ENCODE measurements around the gene ZXDA.
"Not testable (repeated sequence)": the region's sequence is repeated elsewhere in the genome, so short reads cannot be mapped to it uniquely, and the experiment has no call there.

Gene ZXDA

GRCh38 chrX:57910287-57910912 is at the start of gene ZXDA:
Gene ZXDA (minus strand): TSS chrX:57910458. CDS start chrX:57910420, 38 bp downstream.
- DNase-seq: peak; percentile 7

GRCh38 chrX:57952320-57952678 is 42.0 kb upstream of the ZXDA start:
- no peak for DNase-seq

DNA sequence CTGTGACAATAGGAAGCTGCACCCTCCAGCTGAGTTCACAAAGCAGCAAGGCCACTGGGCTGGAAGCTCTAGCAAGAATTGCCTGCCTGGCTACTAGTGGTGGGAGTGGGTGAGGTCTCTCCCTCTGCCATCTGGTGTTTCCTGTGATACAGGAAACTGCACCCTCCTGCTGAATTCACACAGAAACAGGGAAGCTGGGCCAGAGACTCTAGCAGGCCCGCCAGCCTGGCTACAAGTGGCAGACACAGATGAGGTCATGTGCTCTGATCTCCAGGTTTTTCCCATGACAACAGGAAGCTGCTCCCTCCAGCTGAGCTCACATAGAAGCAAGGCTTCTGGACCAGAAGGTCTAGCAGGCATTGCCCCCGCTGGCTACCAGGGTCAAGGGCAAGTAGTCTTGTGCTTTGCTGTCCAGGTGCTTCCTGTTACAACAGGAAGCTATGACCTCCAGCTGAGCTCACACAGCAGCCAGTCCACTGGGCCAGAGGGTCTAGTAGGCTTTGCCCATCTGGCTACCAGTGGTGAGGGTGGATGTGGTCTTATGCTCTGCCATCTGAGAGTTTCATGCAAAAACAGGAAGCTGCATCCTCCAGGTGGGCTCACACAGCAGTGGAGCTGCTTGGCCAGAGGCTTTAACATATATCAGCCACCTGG is 41.5 kb upstream of the ZXDA start:
- no peak for DNase-seq

- no peak for DNase-seq
Observed at GRCh38 chrX:57933321-57933720, 23.1 kb upstream of the ZXDA start.

GRCh38 chrX:57932266-57932665 is 22.0 kb upstream of the ZXDA start:
- DNase-seq: no peak

GRCh38 chrX:57930051-57930450 is 19.8 kb upstream of the ZXDA start:
- no peak for DNase-seq

DNA sequence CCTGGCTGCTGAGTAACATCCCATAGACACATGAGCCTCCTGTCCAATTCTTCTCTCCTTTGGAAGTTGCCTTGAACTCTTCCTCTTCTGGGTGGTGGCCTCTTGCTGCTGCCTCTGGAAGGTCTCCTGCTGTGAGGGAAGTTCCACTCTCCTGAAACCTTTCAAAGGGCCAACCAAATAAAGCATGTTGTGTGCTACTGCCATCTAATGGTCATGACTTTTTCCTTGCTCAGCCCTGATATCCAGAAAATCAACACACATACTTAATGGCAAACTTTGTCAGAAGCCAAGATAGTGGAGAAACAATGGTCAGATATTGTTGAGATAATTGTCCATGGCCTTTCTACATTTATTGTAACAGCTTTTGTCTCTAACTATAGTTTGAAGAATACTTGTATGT is 19.1 kb upstream of the ZXDA start:
- no peak for DNase-seq

DNA sequence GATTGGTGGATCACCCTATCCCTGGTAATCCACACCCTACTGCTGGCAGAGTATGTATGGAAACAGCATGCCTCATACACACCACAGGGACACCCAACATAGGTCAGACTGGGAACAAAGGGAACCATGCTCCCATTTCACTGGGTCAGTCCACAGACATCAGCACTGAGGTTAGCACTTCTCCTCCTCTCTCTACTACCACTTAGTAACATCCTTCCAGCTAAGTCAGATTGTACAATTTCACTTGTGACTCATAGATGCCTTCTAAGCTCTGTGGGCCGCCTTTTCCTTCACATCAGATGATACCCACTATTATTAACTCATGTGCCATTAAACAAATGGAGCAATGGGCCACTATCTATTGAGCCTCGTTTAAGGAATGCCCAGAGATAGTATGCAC is 15.5 kb upstream of the ZXDA start:
- DNase-seq: no peak

DNA sequence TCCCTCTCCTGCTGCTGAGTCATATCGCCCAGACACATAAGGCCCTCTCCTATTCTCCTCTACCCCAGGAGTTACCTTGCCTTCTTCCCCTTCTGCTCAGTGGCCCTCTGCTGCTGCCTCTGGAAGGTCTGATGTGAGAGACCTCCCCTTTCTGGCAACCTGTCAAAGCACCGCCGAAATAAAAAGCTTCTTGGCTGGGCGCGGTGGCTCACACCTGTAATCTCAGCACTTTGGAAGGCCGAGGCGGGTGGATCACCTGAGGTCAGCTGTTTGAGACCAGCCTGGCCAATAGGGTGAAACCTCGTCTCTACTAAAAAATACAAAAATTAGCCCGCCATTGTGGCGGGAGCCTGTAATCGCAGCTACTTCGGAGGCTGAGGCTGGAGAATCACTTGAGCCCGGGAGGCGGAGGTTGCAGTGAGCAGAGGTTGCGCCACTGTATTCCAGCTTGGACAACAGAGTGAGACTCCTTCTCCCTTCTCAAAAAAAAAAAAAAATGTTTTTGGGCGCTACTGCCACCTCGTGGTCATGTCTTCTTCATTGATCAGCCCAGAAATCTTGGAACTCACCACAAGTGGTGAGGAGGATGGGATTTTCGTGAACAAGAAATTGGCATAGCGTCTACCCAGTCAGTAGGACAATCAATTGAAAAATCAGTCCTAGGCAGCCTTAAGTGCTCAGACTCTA is 8.6 kb upstream of the ZXDA start:
- peak; percentile 7 for DNase-seq

GRCh38 chrX:57915680-57916079 is 5.4 kb upstream of the ZXDA start:
- no peak for DNase-seq

GRCh38 chrX:57909595-57910286 is 517 bp downstream of the ZXDA start:
- DNase-seq: peak; percentile 22

GRCh38 chrX:57908972-57909594 is 1.2 kb downstream of the ZXDA start:
- DNase-seq: not testable (repeated sequence)

DNA sequence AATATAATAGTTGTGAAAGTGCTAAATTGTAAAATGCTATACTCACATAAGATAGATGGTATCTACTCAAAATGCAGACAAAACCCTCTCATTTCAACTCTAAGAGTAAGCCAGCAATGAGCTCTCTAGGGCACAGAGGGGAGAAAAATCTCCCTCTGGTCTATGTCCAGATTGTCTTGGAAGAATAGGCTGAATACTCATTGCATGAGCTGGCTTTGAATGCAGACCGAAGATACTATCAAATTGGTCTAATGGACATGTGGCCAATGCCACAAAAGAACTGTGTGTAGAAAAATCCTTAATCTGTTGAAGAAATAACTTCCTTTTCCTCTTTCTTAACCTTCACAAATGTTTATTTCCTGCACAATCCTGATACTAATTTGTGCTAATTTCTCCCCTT is 3.5 kb downstream of the ZXDA start:
- DNase-seq: no peak

- no peak for DNase-seq
Observed at GRCh38 chrX:57905141-57905540, 5.1 kb downstream of the ZXDA start.

GRCh38 chrX:57904176-57904880 is 5.9 kb downstream of the ZXDA start:
- no peak for DNase-seq

- DNase-seq: no peak
Observed at GRCh38 chrX:57902633-57903032, 7.6 kb downstream of the ZXDA start.

DNA sequence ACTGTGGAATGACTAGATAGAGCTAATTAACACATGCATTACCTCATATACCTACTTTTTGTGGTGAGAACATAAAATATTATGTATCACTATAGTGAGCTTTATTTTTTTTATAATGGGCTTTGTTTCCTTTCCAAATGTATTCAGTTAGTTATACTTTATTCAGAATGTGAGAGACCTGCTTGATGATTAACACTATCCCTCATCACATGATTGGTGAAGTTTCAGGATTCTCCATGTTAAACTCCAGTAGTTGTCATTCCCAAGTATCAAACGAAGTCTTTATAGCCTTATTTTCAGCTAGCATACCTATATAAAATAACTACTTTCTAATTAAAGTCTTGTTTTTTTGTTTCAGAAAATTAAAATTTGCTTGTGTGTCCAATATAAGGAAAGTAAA is 8.8 kb downstream of the ZXDA start:
- DNase-seq: no peak

- no peak for DNase-seq
Observed at GRCh38 chrX:57900975-57901374, 9.3 kb downstream of the ZXDA start.

DNA sequence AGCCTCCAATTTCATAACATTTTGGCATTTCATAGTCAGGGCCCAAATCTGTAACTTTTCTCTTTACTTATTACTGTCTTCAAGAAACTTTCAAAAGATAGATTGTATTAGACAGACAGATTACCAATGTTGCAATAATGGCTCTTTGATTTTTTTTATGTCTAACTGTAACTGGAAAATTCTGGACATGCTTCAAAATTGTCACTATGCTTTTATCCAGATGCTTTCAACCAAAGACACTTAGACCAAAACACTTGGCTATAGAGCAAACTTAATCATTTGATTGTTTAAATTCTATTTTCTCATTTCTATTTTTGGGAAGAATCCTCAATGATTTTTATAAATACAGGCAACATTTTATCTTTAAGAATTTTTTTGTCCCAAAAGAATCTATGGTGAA is 10.4 kb downstream of the ZXDA start:
- no peak for DNase-seq

- DNase-seq: no peak
Observed at GRCh38 chrX:57899064-57899463, 11.2 kb downstream of the ZXDA start.

GRCh38 chrX:57871463-57871862 is 38.8 kb downstream of the ZXDA start:
- DNase-seq: no peak

Data from stimulated activated CD4-positive, alpha-beta T cell treated with anti-CD3 and anti-CD28 coated beads, Interleukin-15, amount 100 ng/mL, for 24 hours (primary cell).